Stimulated activated effector memory CD8-positive, alpha-beta T cell treated with anti-CD3 and anti-CD28 coated beads, Interleukin-12 subunit alpha, Interleukin-12 subunit beta, amount 100 ng/mL, for 72 hours (primary cell): Measurements from ENCODE around the gene EVX2.

Experiments
- ATAC-seq: fragments of 150-1000 bp; cut with Tn5 transposase; 2 replicates; pipeline ENCODE4 v1.10.0; 2021
- DNase-seq, 2 donors: peaks; one replicate each; pipeline ENCODE4 v3.0.0; 2021 to 2022; ENCODE audit warnings: low spot score in 2 of 2
- H3K27ac Mint-ChIP-seq: one replicate; pipeline ENCODE4 v1.8.0; 2022; ENCODE audit warnings: mild to moderate bottlenecking, mixed read lengths
- H3K36me3 Mint-ChIP-seq: one replicate; pipeline ENCODE4 v1.8.0; 2022; ENCODE audit warnings: mild to moderate bottlenecking, mixed read lengths
- H3K4me1 Mint-ChIP-seq: one replicate; pipeline ENCODE4 v1.8.0; 2022; ENCODE audit warnings: mixed read lengths
- H3K4me3 Mint-ChIP-seq: one replicate; pipeline ENCODE4 v1.8.0; 2022; ENCODE audit warnings: mild to moderate bottlenecking, mixed read lengths
- H3K9me3 Mint-ChIP-seq: one replicate; pipeline ENCODE4 v1.8.0; 2022; ENCODE audit warnings: mixed read lengths

EVX2 gene

GRCh38 chr2:176124947-176125771 lies 41.4 kb upstream of the EVX2 start:
- H3K27ac Mint-ChIP-seq = no peak overlapping the region
- no peaks in the 10 kb centered on the region for H3K9me3 Mint-ChIP-seq
- peaks cover 15% of the 10 kb centered on the region for H3K36me3 Mint-ChIP-seq
- DNase-seq (no peak), ATAC-seq (no peak)
- H3K4me1 Mint-ChIP-seq = peaks cover 19% of the 10 kb centered on the region
- H3K4me3 Mint-ChIP-seq = no peak overlapping the region

- DNase-seq = no peak
- peak overlapping the region; percentile 9 for H3K4me3 Mint-ChIP-seq
- no peak for ATAC-seq
- peaks cover 15% of the 10 kb centered on the region for H3K36me3 Mint-ChIP-seq
- peaks cover 19% of the 10 kb centered on the region for H3K4me1 Mint-ChIP-seq
- H3K27ac Mint-ChIP-seq = no peak overlapping the region
- H3K9me3 Mint-ChIP-seq = no peaks in the 10 kb centered on the region
Measured at GRCh38 chr2:176124110-176124946, 40.6 kb upstream of the EVX2 start.

GRCh38 chr2:176123411-176124109 lies 39.8 kb upstream of the EVX2 start:
- Mint-ChIP-seq H3K4me1 (peaks cover 18% of the 10 kb centered on the region), H3K9me3 (no peaks in the 10 kb centered on the region), H3K36me3 (peaks cover 15% of the 10 kb centered on the region), H3K4me3 (peak overlapping the region; percentile 9), H3K27ac (no peak overlapping the region)
- no peak for DNase-seq
- ATAC-seq = no peak

- Mint-ChIP-seq H3K4me3 (peak within 1 kb of the TSS; percentile 9), H3K27ac (no peak within 1 kb of the TSS), H3K9me3 (no peaks in the 10 kb centered on the region), H3K36me3 (peaks cover 9% of the 10 kb centered on the region), H3K4me1 (peaks cover 19% of the 10 kb centered on the region)
- ATAC-seq (peak; percentile 31), DNase-seq (no peak)
Measured at GRCh38 chr2:176122683-176123410, 39.1 kb upstream of the EVX2 start, which contains the start of gene HOXD9. Gene HOXD9, plus strand, starts transcription at chr2:176122719. Its CDS starts 50 bp downstream, at chr2:176122769.

- peaks cover 9% of the 10 kb centered on the region for H3K36me3 Mint-ChIP-seq
- DNase-seq (no peak), ATAC-seq (no peak)
- no peaks in the 10 kb centered on the region for H3K9me3 Mint-ChIP-seq
- H3K27ac Mint-ChIP-seq = no peak overlapping the region
- H3K4me1 Mint-ChIP-seq = peaks cover 19% of the 10 kb centered on the region
- no peak overlapping the region for H3K4me3 Mint-ChIP-seq
Measured at GRCh38 chr2:176122052-176122682, 38.4 kb upstream of the EVX2 start.

- ATAC-seq (no peak), DNase-seq (no peak)
- Mint-ChIP-seq H3K4me1 (peaks cover 19% of the 10 kb centered on the region), H3K9me3 (no peaks in the 10 kb centered on the region), H3K4me3 (no peak overlapping the region), H3K27ac (no peak overlapping the region), H3K36me3 (peaks cover 9% of the 10 kb centered on the region)
Measured at GRCh38 chr2:176121190-176122051, 37.7 kb upstream of the EVX2 start.

GRCh38 chr2:176120364-176121189 lies 36.8 kb upstream of the EVX2 start:
- H3K27ac Mint-ChIP-seq = no peak overlapping the region
- ATAC-seq (no peak), DNase-seq (no peak)
- no peaks in the 10 kb centered on the region for H3K9me3 Mint-ChIP-seq
- H3K4me3 Mint-ChIP-seq = no peak overlapping the region
- H3K4me1 Mint-ChIP-seq = peaks cover 19% of the 10 kb centered on the region
- peaks cover 9% of the 10 kb centered on the region for H3K36me3 Mint-ChIP-seq

GRCh38 chr2:176118601-176119339 lies 35.0 kb upstream of the EVX2 start:
- H3K4me1 Mint-ChIP-seq = peaks cover 15% of the 10 kb centered on the region
- no peak for DNase-seq
- no peak for ATAC-seq
- H3K36me3 Mint-ChIP-seq = peaks cover 9% of the 10 kb centered on the region
- H3K27ac Mint-ChIP-seq = no peak overlapping the region
- H3K9me3 Mint-ChIP-seq = no peaks in the 10 kb centered on the region
- peak overlapping the region; percentile 20 for H3K4me3 Mint-ChIP-seq

- H3K4me3 Mint-ChIP-seq = no peak overlapping the region
- peaks cover 12% of the 10 kb centered on the region for H3K4me1 Mint-ChIP-seq
- DNase-seq = no peak
- no peaks in the 10 kb centered on the region for H3K9me3 Mint-ChIP-seq
- peaks cover under 1% of the 10 kb centered on the region for H3K36me3 Mint-ChIP-seq
- no peak overlapping the region for H3K27ac Mint-ChIP-seq
- no peak for ATAC-seq
Measured at GRCh38 chr2:176117823-176118371, 34.1 kb upstream of the EVX2 start.

GRCh38 chr2:176117162-176117822 lies 33.5 kb upstream of the EVX2 start:
- Mint-ChIP-seq H3K4me1 (peaks cover 12% of the 10 kb centered on the region), H3K9me3 (no peaks in the 10 kb centered on the region), H3K27ac (no peak overlapping the region), H3K36me3 (no peaks in the 10 kb centered on the region), H3K4me3 (no peak overlapping the region)
- DNase-seq = no peak
- ATAC-seq = no peak

- Mint-ChIP-seq H3K36me3 (no peaks in the 10 kb centered on the region), H3K27ac (no peak within 1 kb of the TSS), H3K4me3 (no peak within 1 kb of the TSS), H3K9me3 (no peaks in the 10 kb centered on the region), H3K4me1 (peaks cover 12% of the 10 kb centered on the region)
- no peak for ATAC-seq
- no peak for DNase-seq
Measured at GRCh38 chr2:176115883-176116813, 32.4 kb upstream of the EVX2 start, which contains the start of gene HOXD10. Gene HOXD10, plus strand, starts transcription at chr2:176116778. Its CDS starts 56 bp downstream, at chr2:176116834.
